ENCODE measurements around the gene EFNA5. TPM values are rescaled to one million over a fixed set of nuclear protein-coding genes. Genes with fewer than 3 reads are reported as not detected.

The EFNA5 gene
- total RNA-seq, 2 experiments from 2014 or later = not detected

- no peak overlapping the region for H3K27ac Mint-ChIP-seq
- no peaks in the 10 kb centered on the region for H3K4me1 Mint-ChIP-seq
- H3K9me3 Mint-ChIP-seq = no peaks in the 10 kb centered on the region
- no peaks in the 10 kb centered on the region for H3K36me3 Mint-ChIP-seq (ENCODE audit: low read depth)
- DNase-seq = no peak
- no peak overlapping the region for H3K4me3 Mint-ChIP-seq
- CTCF ChIA-PET = no interaction called here
- H3K27me3 Mint-ChIP-seq = no peaks in the 10 kb centered on the region
- POLR2A ChIA-PET = no interaction called here
These were observed 51.0 kb downstream of the EFNA5 start for GRCh38 chr5:107619781-107620180.

GRCh38 chr5:107618242-107618641, 52.5 kb downstream of the EFNA5 start:
- no peaks in the 10 kb centered on the region for H3K9me3 Mint-ChIP-seq
- DNase-seq = no peak
- H3K27ac Mint-ChIP-seq = no peak overlapping the region
- H3K36me3 Mint-ChIP-seq (ENCODE audit: low read depth) = no peaks in the 10 kb centered on the region
- no peaks in the 10 kb centered on the region for H3K4me1 Mint-ChIP-seq
- ChIA-PET POLR2A (no interaction called here), CTCF (no interaction called here)
- no peak overlapping the region for H3K4me3 Mint-ChIP-seq
- H3K27me3 Mint-ChIP-seq = peaks cover 6% of the 10 kb centered on the region

- POLR2A ChIA-PET = no interaction called here
- Mint-ChIP-seq H3K27ac (no peak overlapping the region), H3K36me3 (ENCODE audit: low read depth) (no peaks in the 10 kb centered on the region), H3K4me1 (no peaks in the 10 kb centered on the region), H3K4me3 (no peak overlapping the region), H3K9me3 (no peaks in the 10 kb centered on the region), H3K27me3 (peaks cover 6% of the 10 kb centered on the region)
- CTCF ChIA-PET = no interaction called here
- no peak for DNase-seq
These were observed 53.7 kb downstream of the EFNA5 start for GRCh38 chr5:107617052-107617451.

DNA sequence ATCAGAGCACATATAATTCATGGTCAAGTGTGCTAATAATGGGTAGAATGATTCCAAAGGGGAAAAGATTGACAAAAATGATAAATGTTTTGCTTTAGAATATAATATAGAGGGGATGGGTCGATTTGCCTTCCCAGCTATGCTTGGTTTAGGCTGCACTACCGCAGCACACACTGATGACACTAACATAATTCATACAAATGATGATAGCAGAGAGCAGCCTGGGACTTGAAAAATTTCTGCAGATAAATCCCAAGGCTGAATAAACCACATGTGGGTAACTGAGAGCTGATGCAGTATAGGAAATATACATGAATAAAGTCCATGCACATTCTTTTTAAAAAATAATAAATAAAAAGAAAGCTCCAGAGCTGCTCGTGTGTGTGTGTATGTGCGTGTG, 54.5 kb downstream of the EFNA5 start:
- POLR2A ChIA-PET = no interaction called here
- no peaks in the 10 kb centered on the region for H3K9me3 Mint-ChIP-seq
- no peak overlapping the region for H3K4me3 Mint-ChIP-seq
- no peaks in the 10 kb centered on the region for H3K36me3 Mint-ChIP-seq (ENCODE audit: low read depth)
- H3K4me1 Mint-ChIP-seq = no peaks in the 10 kb centered on the region
- no peak for DNase-seq
- H3K27ac Mint-ChIP-seq = no peak overlapping the region
- H3K27me3 Mint-ChIP-seq = peaks cover 6% of the 10 kb centered on the region
- CTCF ChIA-PET = no interaction called here

DNA sequence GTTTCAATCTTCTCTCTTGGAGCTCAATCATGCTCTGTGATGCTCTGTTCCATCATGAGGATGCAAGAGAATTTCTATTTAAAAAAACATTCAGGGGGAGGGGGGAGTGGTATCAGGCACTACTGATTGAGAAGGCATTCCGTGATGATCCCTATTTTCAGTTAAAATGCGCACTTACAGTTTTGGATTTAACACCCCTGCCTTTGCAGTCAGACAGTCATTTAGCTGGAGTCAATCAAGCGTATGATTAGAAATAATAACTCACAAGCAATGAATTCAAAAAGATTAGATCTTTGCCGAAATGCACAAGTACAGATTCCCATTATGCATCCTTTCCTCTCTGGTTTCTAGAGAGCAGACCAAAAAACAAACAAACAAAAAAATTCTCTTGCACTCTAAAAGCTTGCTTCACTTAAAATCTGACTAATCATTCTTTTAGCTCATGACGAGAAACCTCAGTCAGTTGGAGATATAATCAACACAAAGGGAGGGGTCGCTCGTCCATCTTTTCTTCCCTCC, 55.4 kb downstream of the EFNA5 start:
- H3K4me1 Mint-ChIP-seq = no peaks in the 10 kb centered on the region
- H3K27me3 Mint-ChIP-seq = peaks cover 6% of the 10 kb centered on the region
- no peak for DNase-seq
- ChIA-PET CTCF (no interaction called here), POLR2A (no interaction called here)
- H3K4me3 Mint-ChIP-seq = no peak overlapping the region
- H3K9me3 Mint-ChIP-seq = no peaks in the 10 kb centered on the region
- H3K36me3 Mint-ChIP-seq (ENCODE audit: low read depth) = no peaks in the 10 kb centered on the region
- H3K27ac Mint-ChIP-seq = no peak overlapping the region

GRCh38 chr5:107612541-107612940, 58.2 kb downstream of the EFNA5 start:
- H3K36me3 Mint-ChIP-seq (ENCODE audit: low read depth) = no peaks in the 10 kb centered on the region
- H3K4me3 Mint-ChIP-seq = no peak overlapping the region
- no peaks in the 10 kb centered on the region for H3K4me1 Mint-ChIP-seq
- no peak for DNase-seq
- H3K27ac Mint-ChIP-seq = no peak overlapping the region
- CTCF ChIA-PET = no interaction called here
- no peaks in the 10 kb centered on the region for H3K9me3 Mint-ChIP-seq
- POLR2A ChIA-PET = no interaction called here
- H3K27me3 Mint-ChIP-seq = peaks cover 9% of the 10 kb centered on the region

GRCh38 chr5:107610798-107611197, 59.9 kb downstream of the EFNA5 start:
- no peaks in the 10 kb centered on the region for H3K36me3 Mint-ChIP-seq (ENCODE audit: low read depth)
- H3K27ac Mint-ChIP-seq = no peak overlapping the region
- peaks cover 11% of the 10 kb centered on the region for H3K27me3 Mint-ChIP-seq
- no peak for DNase-seq
- POLR2A ChIA-PET = no interaction called here
- H3K4me1 Mint-ChIP-seq = no peaks in the 10 kb centered on the region
- CTCF ChIA-PET = no interaction called here
- no peak overlapping the region for H3K4me3 Mint-ChIP-seq
- no peaks in the 10 kb centered on the region for H3K9me3 Mint-ChIP-seq

- Mint-ChIP-seq H3K4me1 (no peaks in the 10 kb centered on the region), H3K9me3 (no peaks in the 10 kb centered on the region), H3K36me3 (ENCODE audit: low read depth) (no peaks in the 10 kb centered on the region), H3K27ac (no peak overlapping the region), H3K4me3 (no peak overlapping the region), H3K27me3 (peaks cover 11% of the 10 kb centered on the region)
- CTCF ChIA-PET = interaction anchor here (0.5 kb wide), 1 partner anchor 397 kb away, joined by 4 read pairs; no protein-coding TSS in a partner anchor
- POLR2A ChIA-PET = no interaction called here
- DNase-seq = no peak
These were observed 62.9 kb downstream of the EFNA5 start for GRCh38 chr5:107607671-107608345.

- CTCF ChIA-PET = no interaction called here
- H3K27me3 Mint-ChIP-seq = peaks cover 13% of the 10 kb centered on the region
- no peak overlapping the region for H3K4me3 Mint-ChIP-seq
- H3K9me3 Mint-ChIP-seq = no peaks in the 10 kb centered on the region
- no peaks in the 10 kb centered on the region for H3K4me1 Mint-ChIP-seq
- POLR2A ChIA-PET = no interaction called here
- DNase-seq = no peak
- no peaks in the 10 kb centered on the region for H3K36me3 Mint-ChIP-seq (ENCODE audit: low read depth)
- H3K27ac Mint-ChIP-seq = no peak overlapping the region
These were observed 63.5 kb downstream of the EFNA5 start for GRCh38 chr5:107607196-107607595.

- no peak overlapping the region for H3K4me3 Mint-ChIP-seq
- no peaks in the 10 kb centered on the region for H3K36me3 Mint-ChIP-seq (ENCODE audit: low read depth)
- H3K27me3 Mint-ChIP-seq = peaks cover 13% of the 10 kb centered on the region
- H3K4me1 Mint-ChIP-seq = no peaks in the 10 kb centered on the region
- H3K9me3 Mint-ChIP-seq = no peaks in the 10 kb centered on the region
- H3K27ac Mint-ChIP-seq = no peak overlapping the region
- DNase-seq = no peak
- ChIA-PET POLR2A (no interaction called here), CTCF (no interaction called here)
These were observed 65.1 kb downstream of the EFNA5 start for GRCh38 chr5:107605596-107606125.

DNA sequence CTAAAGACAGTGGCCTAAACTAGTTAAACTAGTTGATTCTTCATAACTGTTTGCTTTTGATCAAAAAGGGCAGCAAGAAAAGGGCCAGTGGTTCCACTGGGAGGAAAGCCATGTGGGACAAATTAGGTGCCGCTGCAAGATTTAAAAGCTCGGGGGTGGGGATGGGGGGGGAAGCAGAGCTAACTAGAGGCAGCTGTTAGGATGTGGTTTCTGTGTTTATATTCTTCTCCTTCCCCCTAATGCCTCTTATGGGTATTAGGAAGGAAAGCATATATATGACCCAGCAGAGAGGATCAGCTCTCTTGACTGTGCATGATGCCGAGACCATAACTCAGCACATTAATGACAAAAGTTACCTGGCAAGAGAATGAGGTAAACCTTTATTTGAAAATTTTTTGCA, 65.7 kb downstream of the EFNA5 start:
- H3K4me1 Mint-ChIP-seq = no peaks in the 10 kb centered on the region
- CTCF ChIA-PET = no interaction called here
- H3K4me3 Mint-ChIP-seq = no peak overlapping the region
- DNase-seq = no peak
- H3K27me3 Mint-ChIP-seq = peaks cover 13% of the 10 kb centered on the region
- H3K9me3 Mint-ChIP-seq = no peaks in the 10 kb centered on the region
- H3K36me3 Mint-ChIP-seq (ENCODE audit: low read depth) = no peaks in the 10 kb centered on the region
- H3K27ac Mint-ChIP-seq = no peak overlapping the region
- POLR2A ChIA-PET = no interaction called here

DNA sequence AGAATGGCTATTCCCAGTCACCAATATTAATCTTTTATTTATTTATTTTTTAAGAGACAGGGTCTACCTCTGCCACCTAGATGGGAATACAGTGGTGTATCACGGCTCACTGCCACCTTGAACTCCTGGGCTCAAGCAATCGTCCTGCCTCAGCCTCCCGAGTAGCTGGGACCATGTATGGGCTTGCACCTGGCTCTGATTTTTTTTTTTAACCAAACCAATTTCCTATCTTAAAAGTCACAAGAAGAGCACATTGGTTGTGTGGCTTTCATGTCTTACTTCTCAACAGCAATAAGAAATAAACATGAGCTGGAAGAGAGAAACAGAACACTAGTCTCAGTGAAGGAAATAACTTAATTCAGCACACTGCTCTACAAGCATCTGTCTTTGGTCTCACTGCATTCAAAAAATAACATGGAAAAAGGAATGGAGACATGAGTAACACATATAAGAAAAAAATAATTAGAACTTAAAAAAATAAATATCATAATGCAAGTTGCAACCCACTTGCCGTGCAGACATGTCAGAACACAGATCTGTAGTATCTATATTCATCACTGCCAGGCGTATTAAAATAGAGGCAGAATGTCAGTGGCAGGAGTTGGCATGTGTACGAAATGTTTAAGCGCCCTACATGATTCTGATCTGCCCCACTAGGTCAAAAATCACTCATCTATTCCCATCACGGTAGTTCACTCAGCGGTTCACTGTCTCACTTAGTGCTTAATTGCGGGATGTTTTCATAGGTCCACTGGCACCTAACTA, 66.4 kb downstream of the EFNA5 start:
- Mint-ChIP-seq H3K27me3 (peaks cover 13% of the 10 kb centered on the region), H3K4me1 (no peaks in the 10 kb centered on the region), H3K36me3 (ENCODE audit: low read depth) (no peaks in the 10 kb centered on the region), H3K4me3 (no peak overlapping the region), H3K27ac (no peak overlapping the region), H3K9me3 (no peaks in the 10 kb centered on the region)
- POLR2A ChIA-PET = no interaction called here
- no peak for DNase-seq
- CTCF ChIA-PET = interaction anchor here (1.7 kb wide), 1 partner anchor 32 kb away, joined by 5 read pairs; no protein-coding TSS in a partner anchor

GRCh38 chr5:107603349-107603748, 67.4 kb downstream of the EFNA5 start:
- DNase-seq = no peak
- H3K27ac Mint-ChIP-seq = no peak overlapping the region
- H3K4me1 Mint-ChIP-seq = no peaks in the 10 kb centered on the region
- H3K36me3 Mint-ChIP-seq (ENCODE audit: low read depth) = no peaks in the 10 kb centered on the region
- H3K4me3 Mint-ChIP-seq = no peak overlapping the region
- H3K27me3 Mint-ChIP-seq = peaks cover 13% of the 10 kb centered on the region
- H3K9me3 Mint-ChIP-seq = no peaks in the 10 kb centered on the region
- ChIA-PET CTCF (interaction anchor here (1.7 kb wide), 1 partner anchor 31 kb away, joined by 5 read pairs; no protein-coding TSS in a partner anchor), POLR2A (no interaction called here)
